GM21619 (cell line): ENCODE data around the gene COX7B2.

ENCODE experiments used
- ATAC-seq: cut with Tn5 transposase; IDR thresholded peaks from one replicate; pipeline ENCODE4 v1.9.1; 2021; ENCODE audit not compliant: unreplicated experiment

COX7B2 gene

GRCh38 chr4:46720055-46720454 lies 189.0 kb downstream of the COX7B2 start:
- ATAC-seq = no peak

- no peak for ATAC-seq
Observed at GRCh38 chr4:46717950-46718349, 191.1 kb downstream of the COX7B2 start.

- no peak for ATAC-seq
Observed at GRCh38 chr4:46715468-46715867, 193.6 kb downstream of the COX7B2 start.

- no peak for ATAC-seq
Observed at GRCh38 chr4:46698891-46699290, 210.2 kb downstream of the COX7B2 start.
